HG02642 (cell line): Measurements from ENCODE around the gene CPA1.

ENCODE experiments used
- ATAC-seq: cut with Tn5 transposase; IDR thresholded peaks from one replicate; pipeline ENCODE4 v1.9.1; 2021; ENCODE audit warnings: mild to moderate bottlenecking; ENCODE audit not compliant: unreplicated experiment, poor library complexity

The CPA1 gene

GRCh38 chr7:130421684-130422083 is 41.4 kb downstream of the CPA1 start:
- no peak for ATAC-seq

DNA sequence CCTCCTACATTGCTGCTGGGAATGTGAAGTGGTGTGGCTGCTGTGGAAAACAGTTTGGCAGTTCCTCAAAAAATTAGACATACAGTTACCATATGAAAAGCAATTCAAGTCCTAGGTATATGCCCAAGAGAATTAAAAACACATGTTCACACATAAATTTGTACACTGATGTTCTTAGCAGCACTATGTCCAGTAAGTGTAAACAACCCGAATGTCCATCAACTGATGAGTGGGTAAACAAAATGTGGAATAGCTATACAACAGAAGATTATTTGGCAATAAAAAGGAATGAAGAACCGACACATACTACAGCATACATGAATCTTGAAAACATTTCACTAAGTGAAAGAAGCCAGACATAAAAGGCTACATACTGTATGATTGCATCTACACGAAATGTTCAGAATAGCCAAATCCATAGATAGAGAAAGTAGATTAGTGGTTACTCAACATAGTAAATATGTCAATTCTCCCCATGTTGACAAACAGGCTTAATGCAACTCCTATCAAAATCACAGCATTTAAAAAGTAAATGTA is 43.3 kb downstream of the CPA1 start:
- ATAC-seq = no peak

- no peak for ATAC-seq
Observed at GRCh38 chr7:130425796-130426195, 45.5 kb downstream of the CPA1 start.

DNA sequence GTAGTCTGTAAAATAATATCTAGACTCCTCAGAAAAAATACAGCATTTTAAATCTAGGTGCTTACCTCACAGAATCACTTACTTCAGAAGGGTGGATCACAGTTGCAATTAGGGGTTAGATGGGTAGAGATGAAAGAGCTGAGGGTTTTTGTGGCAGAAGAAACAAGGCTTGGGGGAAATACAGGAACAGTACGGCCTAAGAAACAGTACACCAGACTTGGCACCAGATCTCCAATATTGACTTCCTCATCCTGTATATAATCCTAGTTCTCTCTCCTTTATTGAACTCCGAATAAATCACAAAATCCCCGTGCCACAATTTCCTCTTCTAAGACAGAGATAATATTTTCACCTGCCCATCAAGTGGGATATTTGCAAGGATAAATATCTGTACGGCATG is 46.3 kb downstream of the CPA1 start:
- no peak for ATAC-seq

DNA sequence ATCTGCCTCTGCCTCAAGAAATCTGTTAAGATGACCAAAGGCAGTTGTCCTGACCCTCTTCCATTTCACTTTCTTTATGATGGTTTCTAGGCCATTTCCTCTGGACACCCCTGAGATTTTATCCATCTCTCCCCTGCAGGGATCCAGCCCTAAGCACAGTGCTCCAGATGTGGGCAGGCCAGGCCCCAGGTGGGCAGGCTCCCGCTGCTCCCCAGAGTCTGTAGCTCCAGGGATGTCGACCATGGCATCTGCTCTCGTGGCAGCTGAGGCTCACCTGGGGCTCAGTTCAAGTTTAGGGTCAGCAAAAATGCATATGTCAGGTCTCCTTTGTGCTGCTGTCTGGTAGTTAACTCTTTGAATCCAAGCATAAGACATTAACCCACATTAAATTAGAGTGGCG is 48.7 kb downstream of the CPA1 start:
- no peak for ATAC-seq

GRCh38 chr7:130430115-130430514 is 49.8 kb downstream of the CPA1 start:
- no peak for ATAC-seq

DNA sequence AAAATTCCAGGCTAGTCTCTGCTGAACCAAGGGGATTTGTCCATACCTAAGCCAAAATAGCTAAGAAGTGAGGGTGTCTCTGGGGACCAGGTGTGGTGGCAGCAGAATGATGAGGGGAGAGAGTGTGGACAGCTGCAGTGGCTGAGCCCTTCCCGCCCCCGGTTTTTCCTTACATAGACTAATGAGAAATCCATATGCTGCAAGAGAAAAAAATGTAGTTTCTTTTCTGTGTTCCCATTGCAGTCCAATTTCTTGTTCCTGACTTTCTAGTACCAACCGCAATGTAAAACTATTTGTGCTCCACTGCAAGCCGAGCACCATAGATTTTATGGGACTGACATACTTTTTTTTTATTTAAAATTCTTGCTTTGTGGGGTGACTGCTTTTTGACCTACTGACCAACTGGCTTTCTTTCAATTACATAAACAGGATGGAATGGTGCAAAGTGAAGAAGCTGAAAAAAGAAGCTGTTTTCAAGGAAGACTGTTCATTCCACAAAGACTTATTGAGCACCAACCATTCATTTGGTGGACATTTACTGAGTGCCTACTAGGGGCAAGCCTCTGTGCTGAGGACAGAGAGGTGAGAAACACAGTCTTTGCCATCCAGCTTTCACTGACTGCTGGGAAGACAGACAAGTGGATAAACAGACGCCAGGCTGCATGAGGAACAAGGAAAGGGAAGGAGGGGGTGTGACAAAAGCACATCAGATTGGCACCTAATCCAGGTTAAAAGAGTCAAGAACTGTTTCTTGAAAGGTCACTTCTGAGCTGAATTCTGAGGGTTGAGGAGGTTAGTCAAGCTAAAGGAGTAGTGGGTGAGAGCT is 50.8 kb downstream of the CPA1 start:
- no peak for ATAC-seq

DNA sequence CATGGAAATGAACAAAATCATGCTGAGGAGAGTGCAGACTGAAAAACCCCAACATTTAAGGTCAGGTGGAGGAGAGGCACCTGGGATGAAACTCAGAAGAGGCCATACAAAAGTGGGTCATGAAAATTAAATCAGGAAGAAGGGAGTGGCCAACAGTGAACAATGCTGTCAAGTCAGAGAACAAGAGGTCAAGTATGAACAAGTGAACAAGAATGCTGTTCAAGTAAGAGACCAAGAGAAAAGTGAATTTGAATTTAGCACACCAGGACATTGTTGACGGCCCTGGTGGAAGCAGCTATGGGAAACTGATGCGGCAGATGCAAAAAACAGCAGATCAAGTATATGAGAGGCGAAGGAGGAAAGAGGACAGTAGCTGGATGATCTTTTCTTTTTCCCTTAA is 52.6 kb downstream of the CPA1 start:
- no peak for ATAC-seq

DNA sequence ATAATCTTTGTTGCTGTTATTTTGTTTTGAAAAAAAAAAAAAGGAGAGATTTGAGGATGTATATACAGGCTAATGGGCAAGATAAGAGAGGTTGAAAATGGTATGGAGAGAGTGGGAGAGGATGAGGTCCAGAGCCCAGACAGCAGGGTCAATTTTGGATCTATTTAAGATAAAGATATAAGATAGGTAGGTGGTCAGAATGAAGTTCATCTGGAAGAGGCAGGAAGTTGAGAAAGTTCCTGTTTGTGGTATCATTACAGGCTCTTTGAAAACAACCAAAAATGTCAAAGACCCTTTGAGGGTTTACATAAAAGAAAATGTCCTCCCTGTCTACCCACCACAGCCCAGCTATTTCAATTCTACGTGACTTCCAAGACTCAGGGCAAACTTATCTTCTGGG is 53.0 kb downstream of the CPA1 start:
- ATAC-seq = no peak

GRCh38 chr7:130435311-130435854 is 55.1 kb downstream of the CPA1 start:
- ATAC-seq = no peak

- no peak for ATAC-seq
Observed at GRCh38 chr7:130436253-130436652, 56.0 kb downstream of the CPA1 start.
